ENCODE measurements around the gene CACNG1. TPM values are rescaled to one million over a fixed set of nuclear protein-coding genes. Genes with fewer than 3 reads are reported as not detected.

CACNG1 gene
- polyA plus RNA-seq, 1 of the 3 experiments (the other 2 are of a cell fraction), result not detected

GRCh38 chr17:67026341-67026740, 18.0 kb upstream of the CACNG1 start:
- H3K9me2 ChIP-seq, result no peaks in the 10 kb centered on the region
- no peaks in the 10 kb centered on the region for H3K27me3 ChIP-seq (ENCODE audit: insufficient read depth)
- no peak overlapping the region for H3K27ac ChIP-seq (ENCODE audit: low read depth in 2 of 2, low read length in 1 of 2)
- no peaks in the 10 kb centered on the region for H3K9me3 ChIP-seq
- H3K4me2 ChIP-seq, result no peak overlapping the region
- H2AFZ ChIP-seq (ENCODE audit: low read depth), result no peak overlapping the region
- H3K4me3 ChIP-seq (ENCODE audit: low read depth in 2 of 2, low read length in 1 of 2), result no peak overlapping the region
- TF ChIP-seq FOSL2 (IDR thresholded peaks at IDR 0.05; ENCODE audit: borderline replicate concordance, low read depth), result no peak
- TF ChIP-seq MAX (IDR thresholded peaks at IDR 0.05; ENCODE audit: low read depth), result no peak
- no peak for TF ChIP-seq TAF1 (IDR thresholded peaks at IDR 0.05; ENCODE audit: borderline replicate concordance, low read depth, low read length)
- no peak for TF ChIP-seq TCF12 (IDR thresholded peaks at IDR 0.05)
- TF ChIP-seq IRF3 (IDR thresholded peaks at IDR 0.05; ENCODE audit: low read depth, low read length), result no peak
- no peak for TF ChIP-seq RXRA (IDR thresholded peaks at IDR 0.05; ENCODE audit: borderline replicate concordance, low read depth)
- no peak for TF ChIP-seq REST (IDR thresholded peaks at IDR 0.05; ENCODE audit: low read depth, low read length)
- no peak for TF ChIP-seq ELF1 (IDR thresholded peaks at IDR 0.05)
- no peak for TF ChIP-seq GATA2 (CRISPR knock-in tag; IDR thresholded peaks at IDR 0.05)
- TF ChIP-seq CTCF (IDR thresholded peaks at IDR 0.05), result no peak
- no peak for TF ChIP-seq NFIC (IDR thresholded peaks at IDR 0.05; ENCODE audit: borderline replicate concordance)
- TF ChIP-seq RCOR1 (IDR thresholded peaks at IDR 0.05; ENCODE audit: low read length), result no peak
- no peak for TF ChIP-seq USF2 (IDR thresholded peaks at IDR 0.05; ENCODE audit: borderline replicate concordance, low read depth, low read length)
- TF ChIP-seq CHD2 (IDR thresholded peaks at IDR 0.05; ENCODE audit: low read length, partially characterized antibody), result no peak
- no peak for TF ChIP-seq RFX5 (IDR thresholded peaks at IDR 0.05; ENCODE audit: low read length)
- TF ChIP-seq USF1 (IDR thresholded peaks at IDR 0.05; ENCODE audit: borderline replicate concordance, low read depth), result no peak
- no peak for TF ChIP-seq NRF1 (IDR thresholded peaks at IDR 0.05; ENCODE audit: low read depth, low read length)
- no peak for TF ChIP-seq ZBTB33 (IDR thresholded peaks at IDR 0.05; ENCODE audit: borderline replicate concordance, low read depth)
- TF ChIP-seq FOXM1 (IDR thresholded peaks at IDR 0.05; ENCODE audit: low read depth), result no peak
- no peak for TF ChIP-seq GABPA (IDR thresholded peaks at IDR 0.05; ENCODE audit: low read depth)
- no peaks in the 10 kb centered on the region for H3K79me2 ChIP-seq (ENCODE audit: insufficient read depth)
- 94% methylated on average over 2 of the region's 2 CpGs for WGBS (ENCODE audit: low lambda C conversion rate)
- H4K20me1 ChIP-seq (ENCODE audit: insufficient read depth), result no peaks in the 10 kb centered on the region
- POLR2A ChIA-PET, result no interaction called here
- CTCF ChIA-PET, result no interaction called here
- no peaks in the 10 kb centered on the region for H3K36me3 ChIP-seq (replicated peaks in 1 of 2; ENCODE audit: control insufficient read depth in 1 of 2, insufficient read depth in 2 of 2, low read length in 1 of 2)
- H3K9ac ChIP-seq, result no peak overlapping the region
- H3F3A ChIP-seq (replicated peaks; ENCODE audit: insufficient read depth), result no peaks in the 10 kb centered on the region
- H3K4me1 ChIP-seq (ENCODE audit: control insufficient read depth in 1 of 2, insufficient read depth in 2 of 2, low read depth in 1 of 2, low read length in 1 of 2), result peaks cover 0 to 15% of the 10 kb centered on the region in 2 experiments; a peak in 1 of 4 replicates
- no peak for DNase-seq
